A549 (cell line): ENCODE data around the gene ABHD11. TPM values are rescaled to one million over a fixed set of nuclear protein-coding genes. Genes with fewer than 3 reads are reported as not detected.

ENCODE experiments used
- ATAC-seq, 2 experiments: fragments of 200-7000 bp in 1 of 2; fragments of >200 bp in 1 of 2; cut with Nextera tagmentation in 1 of 2; cut with Tn5 transposase in 1 of 2; 3 replicates each; pipeline versions ENCODE4 v1.8.0 to v1.9.1; 2018 to 2020; ENCODE audit warnings: mild to moderate bottlenecking in 1 of 2, moderate library complexity in 1 of 2
- CTCF ChIA-PET: fragments of 300-600 bp; sonication (Branson Sonifier 250); formaldehyde crosslinking; extraction: SDS; loops from one replicate; lab custom pipeline; 2021; ENCODE audit warnings: antibody characterized with exemption, inconsistent platforms; lab: Yijun Ruan, JAX
- POLR2A ChIA-PET: fragments of 350-600 bp; formaldehyde crosslinking; extraction: SDS; loops from one replicate; lab custom pipeline; 2021; ENCODE audit warnings: antibody characterized with exemption, inconsistent platforms; lab: Yijun Ruan, JAX
- DNase-seq, 2 experiments: peaks; one replicate each; pipeline versions ENCODE4 v3.0.0 to v3.0.0-alpha.2; 2011 to 2016; ENCODE audit warnings: low read depth in 1 of 2, low spot score in 1 of 2
- FAIRE-seq: peaks from 2 replicates; lab custom pipeline; 2011; peaks lifted over from hg19 to GRCh38; lab: Jason Lieb, UNC
- H3K27ac ChIP-seq, 2 experiments: fragments of >200 bp; sonication (Bioruptor Twin); formaldehyde crosslinking; 3 replicates each; pipeline ENCODE4 v1.5.1; 2016 to 2017
- H3K4me1 ChIP-seq: fragments of >200 bp; sonication (Bioruptor Twin); formaldehyde crosslinking; 3 replicates; pipeline ENCODE4 v1.6.1; 2016
- H3K4me2 ChIP-seq: fragments of >200 bp; sonication (Bioruptor Twin); formaldehyde crosslinking; 3 replicates; pipeline ENCODE4 v1.6.1; 2016
- H3K4me3 ChIP-seq: fragments of >200 bp; sonication (Bioruptor Twin); formaldehyde crosslinking; 3 replicates; pipeline ENCODE4 v1.5.1; 2016
- H3K9me3 ChIP-seq: fragments of >200 bp; sonication (Bioruptor Twin); formaldehyde crosslinking; 3 replicates; pipeline ENCODE4 v1.6.1; 2016
- CBX2 ChIP-seq: fragments of 200-600 bp; sonication (generic); IDR thresholded peaks from 2 replicates; pipeline ENCODE4 v1.6.1; 2016; ENCODE audit warnings: low read depth, mild to moderate bottlenecking, borderline replicate concordance
- CHD2 ChIP-seq: fragments of 150-350 bp; IDR thresholded peaks from 2 replicates; pipeline ENCODE4 v1.6.1; 2014; ENCODE audit warnings: low read length; ENCODE audit not compliant: partially characterized antibody
- CHD4 ChIP-seq: fragments of 200-600 bp; sonication (generic); IDR thresholded peaks from 2 replicates; pipeline ENCODE4 v1.6.1; 2016; ENCODE audit warnings: antibody characterized with exemption, mild to moderate bottlenecking, borderline replicate concordance
- CTCF ChIP-seq: fragments of >200 bp; sonication (Bioruptor Twin); formaldehyde crosslinking; IDR thresholded peaks from 3 replicates; pipeline ENCODE4 v1.5.1; 2016
- EP300 ChIP-seq, 2 experiments: fragments of >200 bp; sonication (Bioruptor Twin); formaldehyde crosslinking; IDR thresholded peaks; 2 replicates in 1 of 2; 3 replicates in 1 of 2; pipeline ENCODE4 v1.6.1; 2016 to 2017
- ESRRA ChIP-seq: fragments of 150-350 bp; IDR thresholded peaks from 2 replicates; pipeline ENCODE4 v1.6.1; 2014; ENCODE audit warnings: mild to moderate bottlenecking, low read length, borderline replicate concordance
- FOSB ChIP-seq: fragments of 250-450 bp; sonication (Bioruptor Pico); IDR thresholded peaks from 2 replicates; pipeline ENCODE4 v1.5.0; 2020; ENCODE audit warnings: mild to moderate bottlenecking, moderate library complexity
- FOXS1 ChIP-seq: fragments of 250-450 bp; sonication (Bioruptor Pico); IDR thresholded peaks from 2 replicates; pipeline ENCODE4 v1.5.0; 2020; ENCODE audit warnings: mild to moderate bottlenecking, moderate library complexity
- HOXB5 ChIP-seq: fragments of 250-450 bp; sonication (Bioruptor Pico); IDR thresholded peaks from 2 replicates; pipeline ENCODE4 v1.5.0; 2020; ENCODE audit warnings: mild to moderate bottlenecking, moderate library complexity
- JUNB ChIP-seq: fragments of >200 bp; sonication (Bioruptor Twin); formaldehyde crosslinking; IDR thresholded peaks from 2 replicates; pipeline ENCODE4 v1.6.1; 2016
- KDM5A ChIP-seq: fragments of 200-600 bp; sonication (generic); IDR thresholded peaks from 2 replicates; pipeline ENCODE4 v1.6.1; 2016; ENCODE audit warnings: antibody characterized with exemption, mild to moderate bottlenecking
- MAFK ChIP-seq: fragments of 450-650 bp; IDR thresholded peaks from 2 replicates; pipeline ENCODE4 v1.6.1; 2014; ENCODE audit not compliant: partially characterized antibody
- MYC ChIP-seq: IDR thresholded peaks from 2 replicates; pipeline ENCODE4 v1.6.1; 2012; ENCODE audit warnings: mild to moderate bottlenecking, inconsistent platforms, low read length, improper control_type of control experiment, borderline replicate concordance
- POLR2A ChIP-seq: IDR thresholded peaks from 2 replicates; pipeline ENCODE4 v1.6.1; 2012; ENCODE audit warnings: mild to moderate bottlenecking, low read length
- RAD21 ChIP-seq, 2 experiments: fragments of >200 bp in 1 of 2; sonication (Bioruptor Twin) in 1 of 2; formaldehyde crosslinking in 1 of 2; IDR thresholded peaks in 1 of 2; conservative IDR thresholded peaks in 1 of 2; 2 replicates in 1 of 2; 3 replicates in 1 of 2; pipeline ENCODE4 v1.6.1; 2012 to 2018; ENCODE audit warnings: inconsistent platforms in 1 of 2
- RFX5 ChIP-seq: fragments of 450-650 bp; IDR thresholded peaks from 2 replicates; pipeline ENCODE4 v1.7.1; 2014; ENCODE audit warnings: antibody characterized with exemption, mild to moderate bottlenecking, moderate library complexity
- RNF2 ChIP-seq: fragments of 200-600 bp; sonication (generic); IDR thresholded peaks from 2 replicates; pipeline ENCODE4 v1.6.1; 2016; ENCODE audit warnings: low read depth, mild to moderate bottlenecking, antibody characterized with exemption, moderate library complexity, borderline replicate concordance
- SMC3 ChIP-seq: fragments of >200 bp; sonication (Bioruptor Twin); formaldehyde crosslinking; IDR thresholded peaks from 3 replicates; pipeline ENCODE4 v1.6.1; 2018; ENCODE audit warnings: inconsistent platforms
- ZC3H11A ChIP-seq: fragments of 450-650 bp; IDR thresholded peaks from 2 replicates; pipeline ENCODE4 v1.6.1; 2014; ENCODE audit warnings: antibody characterized with exemption, mild to moderate bottlenecking
- ZFP36 ChIP-seq: fragments of 450-650 bp; IDR thresholded peaks from 2 replicates; pipeline ENCODE4 v1.6.1; 2014; ENCODE audit warnings: borderline replicate concordance; ENCODE audit not compliant: partially characterized antibody
- WGBS: methylation state at CpG from one replicate; pipeline ENCODE4 v1.1.6; 2017; ENCODE audit errors: missing lambda C conversion rate; 5-methylcytosine and 5-hydroxymethylcytosine counted together
- polyA plus RNA-seq, 4 experiments: library from polyadenylated mRNA; depleted of rRNA in 3 of 4; stranded (reverse); fragments of >200 nt; fragmentation: RNase III in 1 of 4; extraction: RNeasy Plus Mini Kit Qiagen cat#74134 plus additional on column Dnase treatment in 1 of 4; gene quantifications; 2 replicates in 3 of 4; 3 replicates in 1 of 4; pipeline ENCODE4 v1.2.3, GENCODE V29; 2011 to 2017
- TF ChIP-seq, protein P1 (sequence below): fragments of 250-450 bp; sonication (Bioruptor Pico); IDR thresholded peaks from 2 replicates; pipeline ENCODE4 v1.5.0; 2020; ENCODE audit warnings: low read depth, mild to moderate bottlenecking, moderate library complexity

ABHD11 gene
- polyA plus RNA-seq, 2 of the 4 experiments (the other 2 are of a cell fraction), result 8.1 to 15.1 TPM

DNA sequence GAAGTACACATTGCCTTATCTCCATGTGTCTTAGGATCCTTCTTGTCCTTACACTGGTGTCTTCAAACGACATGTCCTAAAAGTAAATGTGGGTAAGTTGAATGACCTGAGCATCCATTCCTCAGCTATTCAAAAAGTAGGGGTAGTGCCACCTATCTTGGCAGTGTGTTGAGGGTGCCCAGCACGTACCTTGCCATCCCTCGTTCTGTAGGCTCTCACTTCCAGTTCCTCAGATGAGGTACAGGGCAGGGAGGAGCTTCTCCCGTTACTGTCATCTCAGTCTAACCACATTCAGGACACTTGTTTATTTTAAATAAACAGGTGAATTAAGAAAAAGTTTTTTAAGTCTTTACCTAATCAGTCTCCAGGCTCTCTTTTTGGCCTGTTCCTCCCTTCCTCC, 42.2 kb downstream of the ABHD11 start:
- CTCF ChIA-PET, result interaction anchor here (1.1 to 10.0 kb wide), 12 partner anchors 9 to 90 kb away, joined by 3 to 139 read pairs (median 8); partner anchors contain the start of gene STX1A
- 93% methylated on average over 4 of the region's 4 CpGs for WGBS
- ATAC-seq (no peak), DNase-seq (no peak), FAIRE-seq (no peak)
- Histone ChIP-seq H3K4me2 (no peak overlapping the region), H3K9me3 (no peaks in the 10 kb centered on the region), H3K4me3 (no peak overlapping the region), H3K27ac (no peak overlapping the region), H3K4me1 (peaks cover 28% of the 10 kb centered on the region)
- POLR2A ChIA-PET, result interaction anchor here (0.6 to 2.1 kb wide), 6 partner anchors 9 to 72 kb away, joined by 3 to 16 read pairs (median 4); partner anchors contain the start of genes BUD23 and MLXIPL
- no peak for TF ChIP-seq RNF2
- TF ChIP-seq FOSB (CRISPR knock-in tag), result no peak
- no peak for TF ChIP-seq SMC3
- TF ChIP-seq KDM5A, result no peak
- no peak for TF ChIP-seq EP300 (IDR thresholded peaks at IDR 0.05)
- no peak for TF ChIP-seq CTCF
- TF ChIP-seq CHD2, result no peak
- TF ChIP-seq, protein P1, sequence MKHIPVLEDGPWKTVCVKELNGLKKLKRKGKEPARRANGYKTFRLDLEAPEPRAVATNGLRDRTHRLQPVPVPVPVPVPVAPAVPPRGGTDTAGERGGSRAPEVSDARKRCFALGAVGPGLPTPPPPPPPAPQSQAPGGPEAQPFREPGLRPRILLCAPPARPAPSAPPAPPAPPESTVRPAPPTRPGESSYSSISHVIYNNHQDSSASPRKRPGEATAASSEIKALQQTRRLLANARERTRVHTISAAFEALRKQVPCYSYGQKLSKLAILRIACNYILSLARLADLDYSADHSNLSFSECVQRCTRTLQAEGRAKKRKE (CRISPR knock-in tag), result no peak
- TF ChIP-seq MAFK, result no peak
- TF ChIP-seq RFX5, result no peak
- TF ChIP-seq POLR2A, result no peak
- TF ChIP-seq FOXS1, result no peak
- no peak for TF ChIP-seq CHD4
- TF ChIP-seq CBX2, result no peak
- no peak for TF ChIP-seq HOXB5 (CRISPR knock-in tag)
- TF ChIP-seq ESRRA, result no peak

- FAIRE-seq (no peak), ATAC-seq (no peak), DNase-seq (no peak)
- Histone ChIP-seq H3K4me2 (no peak overlapping the region), H3K27ac (no peak overlapping the region), H3K4me1 (no peaks in the 10 kb centered on the region), H3K9me3 (no peaks in the 10 kb centered on the region), H3K4me3 (no peak overlapping the region)
- 93% methylated on average over 7 of the region's 7 CpGs for WGBS
- ChIA-PET POLR2A (interaction anchor here (2.0 kb wide), 1 partner anchor 11 kb away, joined by 6 read pairs; no protein-coding TSS in a partner anchor), CTCF (interaction anchor here (0.6 to 4.0 kb wide), 6 partner anchors 11 to 84 kb away, joined by 3 to 34 read pairs (median 8); no protein-coding TSS in a partner anchor)
- no peak for TF ChIP-seq ZFP36
- TF ChIP-seq MYC, result no peak
- no peak for TF ChIP-seq ZC3H11A
- no peak for TF ChIP-seq JUNB
- TF ChIP-seq CTCF, result no peak
- no peak for TF ChIP-seq RAD21 (conservative IDR thresholded peaks at IDR 0.05 in 1 of 2, IDR thresholded peaks at IDR 0.05 in 1 of 2)
Observed at GRCh38 chr7:73690646-73691045, 48.0 kb downstream of the ABHD11 start.
